ENCODE measurements around the gene UBL4A.

UBL4A gene

GRCh38 chrX:154484255-154485149, 1.9 kb downstream of the UBL4A start:
- Histone ChIP-seq H3K4me1 (ENCODE audit: insufficient read depth, low read length, severe bottlenecking) (peaks cover 61% of the 10 kb centered on the region), H3K4me3 (ENCODE audit: low read depth, low read length, poor library complexity, severe bottlenecking) (peak overlapping the region; percentile 72), H2AFZ (ENCODE audit: low read length) (no peak overlapping the region), H3F3A (ENCODE audit: insufficient read depth, low read length) (no peaks in the 10 kb centered on the region), H3K9me2 (ENCODE audit: low read depth, low read length) (no peaks in the 10 kb centered on the region), H3K36me3 (ENCODE audit: insufficient read depth, low read length) (peaks cover 23% of the 10 kb centered on the region), H3K4me2 (ENCODE audit: low read length) (peak overlapping the region; percentile 79), H3K27ac (ENCODE audit: low read depth, low read length, poor library complexity, severe bottlenecking) (peak overlapping the region; percentile 47), H3K9ac (ENCODE audit: low read length) (peak overlapping the region; percentile 84; the same call in 1 of the 2 replicates), H4K20me1 (ENCODE audit: insufficient read depth, low read length) (no peaks in the 10 kb centered on the region), H3K27me3 (ENCODE audit: insufficient read depth, low read length) (no peaks in the 10 kb centered on the region), H3K79me2 (ENCODE audit: insufficient read depth, low read length) (no peaks in the 10 kb centered on the region), H3K9me3 (ENCODE audit: low read length) (no peaks in the 10 kb centered on the region)
- TF ChIP-seq CTCF (IDR thresholded peaks at IDR 0.05; ENCODE audit: low read length) = no peak
- no peak for TF ChIP-seq EZH2 (IDR thresholded peaks at IDR 0.05; ENCODE audit: borderline replicate concordance, low read length)

- Histone ChIP-seq H4K20me1 (ENCODE audit: insufficient read depth, low read length) (no peaks in the 10 kb centered on the region), H3K4me2 (ENCODE audit: low read length) (no peak overlapping the region), H3K4me1 (ENCODE audit: insufficient read depth, low read length, severe bottlenecking) (peaks cover 56% of the 10 kb centered on the region), H2AFZ (ENCODE audit: low read length) (no peak overlapping the region), H3K27ac (ENCODE audit: low read depth, low read length, poor library complexity, severe bottlenecking) (no peak overlapping the region), H3K79me2 (ENCODE audit: insufficient read depth, low read length) (no peaks in the 10 kb centered on the region), H3F3A (ENCODE audit: insufficient read depth, low read length) (no peaks in the 10 kb centered on the region), H3K36me3 (ENCODE audit: insufficient read depth, low read length) (peaks cover 23% of the 10 kb centered on the region), H3K9ac (ENCODE audit: low read length) (no peak overlapping the region), H3K4me3 (ENCODE audit: low read depth, low read length, poor library complexity, severe bottlenecking) (no peak overlapping the region), H3K9me2 (ENCODE audit: low read depth, low read length) (no peaks in the 10 kb centered on the region), H3K9me3 (ENCODE audit: low read length) (no peaks in the 10 kb centered on the region), H3K27me3 (ENCODE audit: insufficient read depth, low read length) (no peaks in the 10 kb centered on the region)
- TF ChIP-seq EZH2 (IDR thresholded peaks at IDR 0.05; ENCODE audit: borderline replicate concordance, low read length) (no peak), CTCF (IDR thresholded peaks at IDR 0.05; ENCODE audit: low read length) (no peak)
Measured at GRCh38 chrX:154483325-154483724, 3.1 kb downstream of the UBL4A start.

GRCh38 chrX:154482786-154483185, 3.6 kb downstream of the UBL4A start:
- no peak overlapping the region for H3K4me2 ChIP-seq (ENCODE audit: low read length)

More at GRCh38 chrX:154482786-154483185, 3.6 kb downstream of the UBL4A start:
- Histone ChIP-seq H3K9ac (ENCODE audit: low read length) (no peak overlapping the region; the same call in 1 of the 2 replicates), H3K9me3 (ENCODE audit: low read length) (no peaks in the 10 kb centered on the region), H3K27me3 (ENCODE audit: insufficient read depth, low read length) (no peaks in the 10 kb centered on the region), H3K4me3 (ENCODE audit: low read depth, low read length, poor library complexity, severe bottlenecking) (no peak overlapping the region), H3K79me2 (ENCODE audit: insufficient read depth, low read length) (no peaks in the 10 kb centered on the region), H4K20me1 (ENCODE audit: insufficient read depth, low read length) (no peaks in the 10 kb centered on the region), H3K36me3 (ENCODE audit: insufficient read depth, low read length) (peaks cover 23% of the 10 kb centered on the region), H3F3A (ENCODE audit: insufficient read depth, low read length) (no peaks in the 10 kb centered on the region), H3K27ac (ENCODE audit: low read depth, low read length, poor library complexity, severe bottlenecking) (no peak overlapping the region), H3K4me1 (ENCODE audit: insufficient read depth, low read length, severe bottlenecking) (peaks cover 61% of the 10 kb centered on the region), H2AFZ (ENCODE audit: low read length) (no peak overlapping the region), H3K9me2 (ENCODE audit: low read depth, low read length) (no peaks in the 10 kb centered on the region)
- TF ChIP-seq EZH2 (IDR thresholded peaks at IDR 0.05; ENCODE audit: borderline replicate concordance, low read length) (no peak), CTCF (IDR thresholded peaks at IDR 0.05; ENCODE audit: low read length) (no peak)

Data from OCI-LY1 (cell line).